ENCODE data around the gene MBP. TPM values are rescaled to one million over a fixed set of nuclear protein-coding genes. Genes with fewer than 3 reads are reported as not detected.

The MBP gene
- total and polyA plus RNA-seq, 10 of the 15 experiments (the other 5 are each of a cell fraction or from before 2014, with no cell fraction given): 12.2 to 67.8 (median 42.1) TPM

DNA sequence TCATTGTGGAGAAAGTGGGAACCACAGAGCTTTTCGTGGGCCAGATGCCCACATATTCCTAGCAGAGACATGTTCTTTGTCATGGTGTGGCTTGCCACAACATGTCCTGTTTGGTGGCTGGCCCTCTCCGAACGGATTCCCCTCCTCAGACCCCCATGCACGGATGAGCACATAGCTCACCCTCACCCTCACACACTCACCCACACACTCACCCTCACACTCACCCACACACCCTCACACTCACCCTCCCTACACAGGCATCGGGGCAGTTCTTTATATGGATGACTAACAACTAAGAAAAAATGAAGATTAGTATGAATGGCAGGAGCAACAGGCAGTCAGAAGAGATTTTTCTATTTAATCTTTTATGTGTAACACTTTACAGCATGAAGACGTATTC, 160.3 kb downstream of the MBP start:
- H3K4me2 ChIP-seq (ENCODE audit: control insufficient read depth, insufficient read depth): no peak overlapping the region
- FAIRE-seq (no peak), ATAC-seq (no peak), DNase-seq (ENCODE audit: low read depth, low spot score) (no peak)
- no peak overlapping the region for H3K9ac ChIP-seq (ENCODE audit: control insufficient read depth, insufficient read depth, low read length)
- ChIA-PET CTCF (interaction anchor here (0.9 to 15.3 kb wide), 3 partner anchors 8 to 170 kb away, joined by 3 to 208 read pairs (median 4); no protein-coding TSS in a partner anchor), SMC1A (ENCODE audit: uncharacterized antibody, unreplicated experiment) (interaction anchor here (0.7 to 5.0 kb wide), 3 partner anchors 9 to 153 kb away, joined by 3 to 37 read pairs (median 3); no protein-coding TSS in a partner anchor), POLR2A (no interaction called here), RAD21 (ENCODE audit: unreplicated experiment) (no interaction called here)
- no peak overlapping the region for H3K27ac ChIP-seq (ENCODE audit: control insufficient read depth, insufficient read depth)
- no peak overlapping the region for H3K4me3 ChIP-seq
- no peak for TF ChIP-seq EED (IDR thresholded peaks at IDR 0.05; ENCODE audit: low read depth)
- TF ChIP-seq TARDBP (IDR thresholded peaks at IDR 0.05; ENCODE audit: borderline replicate concordance): no peak
- no peak for TF ChIP-seq NFYB (IDR thresholded peaks at IDR 0.05; ENCODE audit: insufficient read depth, low read depth, low read length)
- no peak for TF ChIP-seq SMAD1 (IDR thresholded peaks at IDR 0.05; ENCODE audit: low read depth, partially characterized antibody)
- no peak for TF ChIP-seq SREBF2 (IDR thresholded peaks at IDR 0.05; ENCODE audit: low read length)
- no peak for TF ChIP-seq NFXL1 (IDR thresholded peaks at IDR 0.05; ENCODE audit: borderline replicate concordance)
- H2AFZ ChIP-seq (ENCODE audit: control insufficient read depth, low read depth, low read length): no peak overlapping the region
- WGBS (ENCODE audit: insufficient coverage, insufficient replicate concordance, low lambda C conversion rate, missing lambda C conversion rate): 78% methylated on average over 6 of the region's 6 CpGs
- peaks cover 2 to 3% of the 10 kb centered on the region in 2 experiments; a peak in 3 of 4 replicates for H3K36me3 ChIP-seq (ENCODE audit: control insufficient read depth in 2 of 2, insufficient read depth in 2 of 2, low read length in 1 of 2)
- H3K9me3 ChIP-seq (replicated peaks; ENCODE audit: control insufficient read depth, insufficient read depth, low read length): no peaks in the 10 kb centered on the region; the same call in 2 of the 3 replicates
- H3K79me2 ChIP-seq (ENCODE audit: control insufficient read depth, insufficient read depth, low read length): peaks cover 2% of the 10 kb centered on the region
- H3K4me1 ChIP-seq (ENCODE audit: control insufficient read depth, insufficient read depth, low read length): no peaks in the 10 kb centered on the region
- no TSS peak for BruUV-seq (replicated peaks)
- intact Hi-C loops (cut with micrococcal nuclease; ENCODE audit: unreplicated experiment) (no loop called here), in situ Hi-C loops (cut with MboI) (no loop called here)
- H3K27me3 ChIP-seq (replicated peaks in 1 of 2; ENCODE audit: control insufficient read depth in 2 of 2, insufficient read depth in 2 of 2, low read length in 1 of 2): no peaks in the 10 kb centered on the region
- H4K20me1 ChIP-seq (ENCODE audit: control insufficient read depth, insufficient read depth): no peaks in the 10 kb centered on the region

DNA sequence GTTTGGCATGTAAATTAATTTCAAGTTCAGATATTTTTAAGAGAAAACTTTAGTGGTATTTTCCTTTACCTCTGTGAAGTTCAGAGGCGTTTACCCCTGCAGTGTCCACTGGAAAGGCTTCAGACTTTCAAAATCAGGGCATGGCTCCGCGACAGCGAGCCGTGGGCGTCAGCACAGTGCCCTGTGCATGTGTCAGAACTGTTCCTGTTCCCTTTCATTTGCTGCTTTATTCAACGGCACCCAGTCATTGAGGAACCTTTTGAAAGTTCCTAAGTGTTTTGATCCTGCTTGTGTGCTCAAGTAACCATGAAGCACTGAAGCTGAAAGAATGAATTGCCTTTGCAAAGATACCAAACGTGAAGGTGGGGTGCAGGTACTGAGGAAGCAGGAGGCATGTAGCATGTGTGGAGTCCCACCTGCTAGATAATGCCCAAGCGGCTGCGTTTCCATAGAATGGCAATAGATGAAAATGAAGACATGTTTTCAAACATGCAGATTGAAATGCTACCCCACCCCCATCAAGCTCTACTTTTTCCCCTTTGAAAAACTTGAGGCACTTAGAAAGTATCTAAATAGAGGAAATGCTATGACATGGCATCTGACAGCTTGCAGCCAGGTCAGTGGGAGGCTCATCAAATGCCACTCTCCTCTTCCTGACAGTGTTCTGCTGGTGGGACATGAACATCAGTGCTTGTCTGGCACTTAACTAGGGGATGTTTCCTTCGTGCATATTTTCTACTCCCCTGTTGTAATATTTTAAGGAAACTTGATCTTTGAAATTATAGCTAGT, 161.6 kb downstream of the MBP start:
- SMC1A ChIA-PET (ENCODE audit: uncharacterized antibody, unreplicated experiment): interaction anchor here (0.9 to 5.0 kb wide), 3 partner anchors 11 to 152 kb away, joined by 3 to 37 read pairs (median 3); no protein-coding TSS in a partner anchor
- TF ChIP-seq RCOR1 (conservative IDR thresholded peaks at IDR 0.05; ENCODE audit: low read depth, low read length) (no peak), FOS (IDR thresholded peaks at IDR 0.05; ENCODE audit: borderline replicate concordance, extremely low read depth, insufficient read length) (no peak), BACH1 (IDR thresholded peaks at IDR 0.05; ENCODE audit: borderline replicate concordance) (no peak), FOXK2 (IDR thresholded peaks at IDR 0.05) (no peak), EGR1 (IDR thresholded peaks at IDR 0.05; ENCODE audit: borderline replicate concordance in 1 of 2, low read depth in 2 of 2, low read length in 2 of 2) (0 out of 3 replicates have a peak, but pooled peaks of 1 of the 2 experiments have one; percentile 34), ZNF274 (IDR thresholded peaks at IDR 0.05; ENCODE audit: insufficient read depth, insufficient read length) (no peak)
- TF ChIP-seq, protein P1, sequence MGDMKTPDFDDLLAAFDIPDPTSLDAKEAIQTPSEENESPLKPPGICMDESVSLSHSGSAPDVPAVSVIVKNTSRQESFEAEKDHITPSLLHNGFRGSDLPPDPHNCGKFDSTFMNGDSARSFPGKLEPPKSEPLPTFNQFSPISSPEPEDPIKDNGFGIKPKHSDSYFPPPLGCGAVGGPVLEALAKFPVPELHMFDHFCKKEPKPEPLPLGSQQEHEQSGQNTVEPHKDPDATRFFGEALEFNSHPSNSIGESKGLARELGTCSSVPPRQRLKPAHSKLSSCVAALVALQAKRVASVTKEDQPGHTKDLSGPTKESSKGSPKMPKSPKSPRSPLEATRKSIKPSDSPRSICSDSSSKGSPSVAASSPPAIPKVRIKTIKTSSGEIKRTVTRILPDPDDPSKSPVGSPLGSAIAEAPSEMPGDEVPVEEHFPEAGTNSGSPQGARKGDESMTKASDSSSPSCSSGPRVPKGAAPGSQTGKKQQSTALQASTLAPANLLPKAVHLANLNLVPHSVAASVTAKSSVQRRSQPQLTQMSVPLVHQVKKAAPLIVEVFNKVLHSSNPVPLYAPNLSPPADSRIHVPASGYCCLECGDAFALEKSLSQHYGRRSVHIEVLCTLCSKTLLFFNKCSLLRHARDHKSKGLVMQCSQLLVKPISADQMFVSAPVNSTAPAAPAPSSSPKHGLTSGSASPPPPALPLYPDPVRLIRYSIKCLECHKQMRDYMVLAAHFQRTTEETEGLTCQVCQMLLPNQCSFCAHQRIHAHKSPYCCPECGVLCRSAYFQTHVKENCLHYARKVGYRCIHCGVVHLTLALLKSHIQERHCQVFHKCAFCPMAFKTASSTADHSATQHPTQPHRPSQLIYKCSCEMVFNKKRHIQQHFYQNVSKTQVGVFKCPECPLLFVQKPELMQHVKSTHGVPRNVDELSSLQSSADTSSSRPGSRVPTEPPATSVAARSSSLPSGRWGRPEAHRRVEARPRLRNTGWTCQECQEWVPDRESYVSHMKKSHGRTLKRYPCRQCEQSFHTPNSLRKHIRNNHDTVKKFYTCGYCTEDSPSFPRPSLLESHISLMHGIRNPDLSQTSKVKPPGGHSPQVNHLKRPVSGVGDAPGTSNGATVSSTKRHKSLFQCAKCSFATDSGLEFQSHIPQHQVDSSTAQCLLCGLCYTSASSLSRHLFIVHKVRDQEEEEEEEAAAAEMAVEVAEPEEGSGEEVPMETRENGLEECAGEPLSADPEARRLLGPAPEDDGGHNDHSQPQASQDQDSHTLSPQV (IDR thresholded peaks at IDR 0.05): no peak

More for the DNA sequence above, 161.6 kb downstream of the MBP start:
- FAIRE-seq (no peak), ATAC-seq (no peak), DNase-seq (ENCODE audit: low read depth, low spot score) (no peak)
- H3K79me2 ChIP-seq (ENCODE audit: control insufficient read depth, insufficient read depth, low read length): peaks cover 9% of the 10 kb centered on the region
- peaks cover 2 to 6% of the 10 kb centered on the region in 2 experiments; a peak in 3 of 4 replicates for H3K36me3 ChIP-seq (ENCODE audit: control insufficient read depth in 2 of 2, insufficient read depth in 2 of 2, low read length in 1 of 2)
- no peak overlapping the region for H3K4me3 ChIP-seq
- no peak overlapping the region for H3K27ac ChIP-seq (ENCODE audit: control insufficient read depth, insufficient read depth)
- ChIA-PET RAD21 (ENCODE audit: unreplicated experiment) (no interaction called here), POLR2A (interaction anchor here (0.6 kb wide), 1 partner anchor 171 kb away, joined by 3 read pairs; no protein-coding TSS in a partner anchor), CTCF (interaction anchor here (0.9 to 15.3 kb wide), 4 partner anchors 8 to 241 kb away, joined by 3 to 208 read pairs (median 4); no protein-coding TSS in a partner anchor)
- WGBS (ENCODE audit: insufficient coverage, insufficient replicate concordance, low lambda C conversion rate, missing lambda C conversion rate): 78% methylated on average over 11 of the region's 11 CpGs
- intact Hi-C loops (cut with micrococcal nuclease; ENCODE audit: unreplicated experiment): no loop called here
- in situ Hi-C loops (cut with MboI): no loop called here
- no peak overlapping the region for H3K9ac ChIP-seq (ENCODE audit: control insufficient read depth, insufficient read depth, low read length)
- H2AFZ ChIP-seq (ENCODE audit: control insufficient read depth, low read depth, low read length): no peak overlapping the region
- H4K20me1 ChIP-seq (ENCODE audit: control insufficient read depth, insufficient read depth): no peaks in the 10 kb centered on the region
- H3K4me2 ChIP-seq (ENCODE audit: control insufficient read depth, insufficient read depth): no peak overlapping the region
- BruUV-seq (replicated peaks): no TSS peak
- H3K27me3 ChIP-seq (replicated peaks in 1 of 2; ENCODE audit: control insufficient read depth in 2 of 2, insufficient read depth in 2 of 2, low read length in 1 of 2): no peaks in the 10 kb centered on the region
- peaks cover 3% of the 10 kb centered on the region; the same call in 2 of the 3 replicates for H3K9me3 ChIP-seq (replicated peaks; ENCODE audit: control insufficient read depth, insufficient read depth, low read length)
- H3K4me1 ChIP-seq (ENCODE audit: control insufficient read depth, insufficient read depth, low read length): peaks cover 4% of the 10 kb centered on the region; the same call in 1 of the 2 replicates

All from GM12878 (cell line).